Adrenal gland (tissue), 12 donors: ENCODE data around the gene ASS1. TPM values are rescaled to one million over a fixed set of nuclear protein-coding genes. Genes with fewer than 3 reads are reported as not detected.
"Not testable (repeated sequence)": the region's sequence is repeated elsewhere in the genome, so short reads cannot be mapped to it uniquely, and the experiment has no call there.

Experiments
- DNase-seq, 7 donors: peaks; one replicate each; pipeline ENCODE4 v3.0.0-alpha.2; 2019 to 2020
- H3K27ac ChIP-seq, 5 donors: fragments of 200-600 bp; sonication (generic) in 4 of 5; 1 replicate in 3 of 5; 2 replicates in 2 of 5; pipeline versions ENCODE4 v1.5.1 to v1.8.0; 2016 to 2020; ENCODE audit warnings: mild to moderate bottlenecking in 1 of 5
- H3K27me3 ChIP-seq: fragments of 200-600 bp; 2 replicates; pipeline ENCODE4 v1.8.0; 2021
- H3K36me3 ChIP-seq, 2 donors: fragments of 200-600 bp; replicated peaks in 1 of 2; 1 replicate in 1 of 2; 2 replicates in 1 of 2; pipeline versions ENCODE4 v1.5.1 to v1.8.0; 2018 to 2022
- H3K4me1 ChIP-seq, 2 donors: fragments of 200-600 bp; replicated peaks in 1 of 2; 1 replicate in 1 of 2; 2 replicates in 1 of 2; pipeline versions ENCODE4 v1.5.1 to v1.8.0; 2018 to 2021
- H3K4me3 ChIP-seq, 4 donors: fragments of 200-600 bp; sonication (generic) in 3 of 4; one replicate each; pipeline ENCODE4 v1.5.1; 2016 to 2018
- H3K9me3 ChIP-seq, 3 donors: fragments of 200-600 bp; sonication (generic) in 1 of 3; replicated peaks in 1 of 3; 1 replicate in 2 of 3; 2 replicates in 1 of 3; pipeline versions ENCODE4 v1.5.1 to v1.8.0; 2016 to 2021
- POLR2A ChIP-seq, 2 donors: fragments of 450-650 bp; IDR thresholded peaks; one replicate each; pipeline ENCODE4 v1.6.1; 2017; ENCODE audit warnings: antibody characterized with exemption in 2 of 2, mild to moderate bottlenecking in 2 of 2, moderate library complexity in 1 of 2
- WGBS, 4 donors: extraction: QIAGEN DNeasy Blood & Tissue Kit in 2 of 4; methylation state at CpG; one replicate each; pipeline versions ENCODE4 v1.1.5 to v1.1.7; 2013 to 2017; 5-methylcytosine and 5-hydroxymethylcytosine counted together
- intact Hi-C, 2 donors: fragments of 100-400 bp; cut with DNase I; formaldehyde crosslinking; loops; one replicate each; pipeline versions ENCODE4 v1.14.1 to v1.15.0; 2022 to 2023
- polyA plus RNA-seq, 3 donors: library from polyadenylated mRNA; stranded (reverse); fragments of 200-250 nt in 2 of 3; fragments of 350-450 nt in 1 of 3; fragmentation: Illumina TruSeq in 1 of 3; extraction: RNeasy Lipid Tissue Mini Kit (QIAGEN cat#74804) in 1 of 3; gene quantifications; one replicate each; pipeline ENCODE4 v1.2.3, GENCODE V29; 2013 to 2014
- total RNA-seq, 9 donors: library from RNA; depleted of rRNA in 4 of 9; stranded (reverse); fragments of >200 nt in 4 of 9; fragments of 120-200 nt in 1 of 9; fragmentation: NEBNext Ultra II Directional in 1 of 9; extraction: Animal tissue kit (Norgen Biotek cat#: 25700) in 1 of 9; gene quantifications; one replicate each; pipeline versions ENCODE4 v1.1.0 to v1.2.4, GENCODE V29; 2013 to 2023
- TF ChIP-seq, protein P1 (sequence below), 6 experiments: fragments of 450-650 bp in 4 of 6; fragments of 200-600 bp in 2 of 6; sonication (generic) in 1 of 6; IDR thresholded peaks; 1 replicate in 5 of 6; 2 replicates in 1 of 6; pipeline versions ENCODE4 v1.5.1 to v1.8.0; 2016 to 2021; ENCODE audit warnings: antibody characterized with exemption in 6 of 6, mild to moderate bottlenecking in 2 of 6, moderate library complexity in 1 of 6
- donor health status: healthy with polysubstance abuse.
- donor health status: Bipolar disorder and iron deficiency.
- donor health status: DM: yes; HTN: yes; CAD: no.
- donor health status: DM: no; HTN: no; CAD: no.
- donor health status: DM: no; HTN: no; CAD: no.
- donor health status: DM: yes; HTN: yes; CAD: no.

ASS1 gene
- total and polyA plus RNA-seq, 12 donors: 11.3 to 438 (median 232) TPM

DNA sequence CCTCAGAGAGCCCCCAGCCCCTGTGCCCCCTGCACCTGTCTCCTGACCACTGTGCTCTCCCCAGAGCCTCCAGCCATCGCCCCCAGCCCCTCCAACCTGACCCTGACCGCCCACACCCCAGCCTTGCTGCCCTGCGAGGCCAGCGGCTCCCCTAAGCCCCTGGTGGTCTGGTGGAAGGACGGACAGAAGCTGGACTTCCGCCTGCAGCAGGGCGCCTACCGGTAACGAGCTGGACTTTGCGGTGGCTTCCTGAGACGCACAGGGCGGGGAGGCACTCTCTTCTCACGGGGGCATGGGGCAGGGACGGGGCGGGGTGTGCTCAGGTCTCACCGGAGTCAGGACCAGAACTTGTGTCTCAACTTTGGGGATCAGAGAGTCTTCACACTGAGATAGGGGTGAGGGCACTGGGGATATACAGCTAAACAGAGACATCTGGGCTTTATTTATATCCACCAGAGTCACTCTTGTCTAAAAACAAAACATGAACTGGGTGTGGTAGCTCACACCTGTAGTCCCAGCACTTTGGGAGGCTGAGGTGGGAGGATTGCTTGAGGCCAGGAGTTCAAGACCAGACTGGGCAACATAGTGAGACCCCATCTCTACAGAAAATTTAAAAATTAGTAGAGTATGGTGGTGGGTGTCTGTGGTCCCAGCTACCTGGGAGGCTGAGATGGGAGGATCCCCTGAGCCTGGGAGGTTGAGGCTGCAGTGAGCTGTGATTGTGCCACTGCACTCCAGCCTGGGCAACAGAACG is 46.1 kb upstream of the ASS1 start:
- intact Hi-C loops: no loop called here
- TF ChIP-seq POLR2A (IDR thresholded peaks at IDR 0.05): no peak
- TF ChIP-seq, protein P1, sequence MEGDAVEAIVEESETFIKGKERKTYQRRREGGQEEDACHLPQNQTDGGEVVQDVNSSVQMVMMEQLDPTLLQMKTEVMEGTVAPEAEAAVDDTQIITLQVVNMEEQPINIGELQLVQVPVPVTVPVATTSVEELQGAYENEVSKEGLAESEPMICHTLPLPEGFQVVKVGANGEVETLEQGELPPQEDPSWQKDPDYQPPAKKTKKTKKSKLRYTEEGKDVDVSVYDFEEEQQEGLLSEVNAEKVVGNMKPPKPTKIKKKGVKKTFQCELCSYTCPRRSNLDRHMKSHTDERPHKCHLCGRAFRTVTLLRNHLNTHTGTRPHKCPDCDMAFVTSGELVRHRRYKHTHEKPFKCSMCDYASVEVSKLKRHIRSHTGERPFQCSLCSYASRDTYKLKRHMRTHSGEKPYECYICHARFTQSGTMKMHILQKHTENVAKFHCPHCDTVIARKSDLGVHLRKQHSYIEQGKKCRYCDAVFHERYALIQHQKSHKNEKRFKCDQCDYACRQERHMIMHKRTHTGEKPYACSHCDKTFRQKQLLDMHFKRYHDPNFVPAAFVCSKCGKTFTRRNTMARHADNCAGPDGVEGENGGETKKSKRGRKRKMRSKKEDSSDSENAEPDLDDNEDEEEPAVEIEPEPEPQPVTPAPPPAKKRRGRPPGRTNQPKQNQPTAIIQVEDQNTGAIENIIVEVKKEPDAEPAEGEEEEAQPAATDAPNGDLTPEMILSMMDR (IDR thresholded peaks at IDR 0.05): no peak
- no peaks in the 10 kb centered on the region for H3K4me1 ChIP-seq
- no peaks in the 10 kb centered on the region for H3K36me3 ChIP-seq
- no peak overlapping the region for H3K4me3 ChIP-seq
- 78 to 85% (median 79%) methylated on average over 6 to 17 of the region's 17 CpGs for WGBS, 4 donors
- H3K9me3 ChIP-seq: no peaks in the 10 kb centered on the region
- H3K27me3 ChIP-seq: no peaks in the 10 kb centered on the region
- no peak for DNase-seq
- no peak overlapping the region for H3K27ac ChIP-seq

- no peak overlapping the region for H3K4me3 ChIP-seq
- no peaks in the 10 kb centered on the region for H3K9me3 ChIP-seq
- H3K27me3 ChIP-seq: no peaks in the 10 kb centered on the region
- no peaks in the 10 kb centered on the region for H3K36me3 ChIP-seq
- intact Hi-C loops: no loop called here
- no peak overlapping the region for H3K27ac ChIP-seq
- H3K4me1 ChIP-seq: no peaks in the 10 kb centered on the region
- WGBS, 4 donors: 72 to 82% (median 75%) methylated on average over 5 to 8 of the region's 8 CpGs
- no peak for DNase-seq
- TF ChIP-seq, protein P1 (IDR thresholded peaks at IDR 0.05): no peak
- no peak for TF ChIP-seq POLR2A (IDR thresholded peaks at IDR 0.05)
These were observed 45.0 kb upstream of the ASS1 start for GRCh38 chr9:130399768-130400167.

DNA sequence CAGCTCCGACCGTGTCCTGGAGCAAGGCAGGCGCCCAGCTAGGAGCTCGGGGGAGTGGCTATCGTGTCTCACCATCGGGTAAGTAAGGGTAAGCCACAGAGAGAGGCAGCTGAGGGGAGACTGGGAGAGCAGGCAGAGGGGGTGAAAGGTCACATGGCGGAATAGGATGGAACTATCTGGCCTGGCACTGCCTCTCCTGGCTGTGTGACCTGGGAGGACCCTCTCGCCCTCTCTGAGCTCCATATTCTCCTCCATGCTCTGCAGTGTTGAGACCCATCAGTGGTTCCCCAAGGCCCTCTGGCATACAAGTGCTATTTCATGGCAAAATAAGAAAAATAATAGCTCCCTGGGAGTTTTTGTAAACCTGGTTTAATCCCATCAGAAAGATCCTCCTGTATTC is 43.9 kb upstream of the ASS1 start:
- Histone ChIP-seq H3K27ac (no peak overlapping the region), H3K9me3 (no peaks in the 10 kb centered on the region), H3K4me1 (no peaks in the 10 kb centered on the region), H3K27me3 (no peaks in the 10 kb centered on the region), H3K4me3 (no peak overlapping the region), H3K36me3 (no peaks in the 10 kb centered on the region)
- no peak for TF ChIP-seq POLR2A (IDR thresholded peaks at IDR 0.05)
- TF ChIP-seq, protein P1 (IDR thresholded peaks at IDR 0.05): no peak
- WGBS, 4 donors: 83 to 98% (median 92%) methylated on average over 6 to 8 of the region's 8 CpGs
- DNase-seq: no peak
- intact Hi-C loops: no loop called here

GRCh38 chr9:130401742-130402141 is 43.0 kb upstream of the ASS1 start:
- H3K27ac ChIP-seq, H3K4me1 ChIP-seq, DNase-seq, H3K9me3 ChIP-seq, intact Hi-C loops, H3K27me3 ChIP-seq, H3K4me3 ChIP-seq, H3K36me3 ChIP-seq: not testable (repeated sequence)
- WGBS, 4 donors: 77 to 93% (median 85%) methylated on average over 3 of the region's 3 CpGs

DNA sequence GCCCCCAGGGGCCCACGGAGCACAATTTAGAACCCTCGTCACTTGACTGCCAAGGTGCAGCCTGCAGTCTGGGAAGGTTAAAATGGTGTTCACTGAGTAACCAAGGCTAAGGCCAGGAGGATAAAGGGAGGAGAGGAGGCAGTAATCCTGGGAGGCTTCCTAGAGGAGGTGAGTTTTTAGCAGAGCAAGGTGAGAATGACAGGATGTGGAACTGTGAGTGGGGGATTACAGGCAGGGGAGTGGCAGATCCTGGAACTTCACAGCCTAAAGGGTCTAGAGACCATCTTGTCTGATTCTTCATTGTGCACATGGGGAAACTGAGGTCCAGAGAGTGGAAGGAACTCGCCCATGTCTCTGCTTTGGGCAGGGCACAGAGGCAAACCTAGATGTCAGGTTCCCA is 42.5 kb upstream of the ASS1 start:
- H3K27me3 ChIP-seq: no peaks in the 10 kb centered on the region
- no peaks in the 10 kb centered on the region for H3K4me1 ChIP-seq
- no peaks in the 10 kb centered on the region for H3K36me3 ChIP-seq
- DNase-seq: no peak
- no peak overlapping the region for H3K27ac ChIP-seq
- intact Hi-C loops: no loop called here
- H3K4me3 ChIP-seq: no peak overlapping the region
- H3K9me3 ChIP-seq: no peaks in the 10 kb centered on the region
- 86 to 91% (median 90%) methylated on average over 3 of the region's 3 CpGs for WGBS, 4 donors
- TF ChIP-seq, protein P1 (IDR thresholded peaks at IDR 0.05): no peak
- TF ChIP-seq POLR2A (IDR thresholded peaks at IDR 0.05): no peak
